Kidney (tissue), 14 donors: ENCODE measurements around the gene SBF2. TPM values are rescaled to one million over a fixed set of nuclear protein-coding genes. Genes with fewer than 3 reads are reported as not detected.

Experiments used
- DNase-seq, 5 donors: peaks; one replicate each; pipeline ENCODE4 v3.0.0-alpha.2; 2013 to 2020
- FAIRE-seq: peaks from 2 replicates; lab custom pipeline; 2012; peaks lifted over from hg19 to GRCh38; lab: Jason Lieb, UNC
- H3K27ac ChIP-seq, 2 donors: one replicate each; pipeline ENCODE4 v1.7.0; 2013; ENCODE audit warnings: low read depth in 2 of 2, low read length in 2 of 2, inconsistent platforms in 1 of 2
- H3K27me3 ChIP-seq: one replicate; pipeline ENCODE4 v1.7.1; 2013; ENCODE audit warnings: low read length, inconsistent platforms; ENCODE audit not compliant: control insufficient read depth, insufficient read depth
- H3K36me3 ChIP-seq, 3 donors: one replicate each; pipeline versions ENCODE4 v1.7.0 to v1.7.1; 2013; ENCODE audit warnings: low read length in 3 of 3, control low read depth in 1 of 3, inconsistent platforms in 1 of 3; ENCODE audit not compliant: insufficient read depth in 3 of 3, control insufficient read depth in 2 of 3
- H3K4me1 ChIP-seq, 3 donors: one replicate each; pipeline versions ENCODE4 v1.7.0 to v1.7.1; 2013; ENCODE audit warnings: low read length in 3 of 3, inconsistent platforms in 1 of 3, low read depth in 1 of 3; ENCODE audit not compliant: control insufficient read depth in 2 of 3, insufficient read depth in 2 of 3
- H3K4me3 ChIP-seq, 3 donors: one replicate each; pipeline versions ENCODE4 v1.7.0 to v1.8.1; 2013; ENCODE audit warnings: low read length in 3 of 3, control low read depth in 1 of 3, inconsistent platforms in 1 of 3
- H3K9ac ChIP-seq, 3 donors: one replicate each; pipeline versions ENCODE4 v1.7.0 to v1.7.1; 2013; ENCODE audit warnings: low read length in 3 of 3, control low read depth in 1 of 3, inconsistent platforms in 1 of 3
- H3K9me3 ChIP-seq, 3 donors: one replicate each; pipeline versions ENCODE4 v1.7.0 to v1.7.1; 2013; ENCODE audit warnings: low read length in 3 of 3, control low read depth in 1 of 3, inconsistent platforms in 1 of 3; ENCODE audit not compliant: control insufficient read depth in 2 of 3, insufficient read depth in 1 of 3
- intact Hi-C: fragments of 100-400 bp; cut with DNase I; formaldehyde crosslinking; loops from one replicate; pipeline ENCODE4 v1.11.1; 2022
- polyA plus RNA-seq: library from polyadenylated mRNA; stranded (reverse); fragments of 350-450 nt; fragmentation: Illumina TruSeq; extraction: RNeasy Lipid Tissue Mini Kit (QIAGEN cat#74804); gene quantifications from one replicate; pipeline ENCODE4 v1.2.3, GENCODE V29; 2014; ENCODE audit warnings: low read depth, low replicate concordance; ENCODE audit not compliant: insufficient read depth
- total RNA-seq: library from RNA; stranded (reverse); fragmentation: NEBNext Ultra II Directional; extraction: Animal tissue kit (Norgen Biotek cat#: 25700); gene quantifications from one replicate; pipeline ENCODE4 v1.2.1, GENCODE V29; 2021
- TF ChIP-seq, protein P1 (sequence below): IDR thresholded peaks from 3 replicates; pipeline ENCODE4 v1.5.1; 2012; ENCODE audit warnings: mild to moderate bottlenecking, moderate library complexity, borderline replicate concordance; ENCODE audit not compliant: insufficient read depth; ENCODE audit errors: extremely low read depth
- donor health status: control.
- donor health status: control.
- donor health status: control.
- donor health status: control.
- donor health status: control.
- donor health status: DM: yes; HTN: yes; CAD: no.
- donor health status: Normal renal cell carcinoma (clear cell type).

SBF2 gene
- total and polyA plus RNA-seq, 2 donors from 2014 or later = 13.1 to 55.4 TPM

DNA sequence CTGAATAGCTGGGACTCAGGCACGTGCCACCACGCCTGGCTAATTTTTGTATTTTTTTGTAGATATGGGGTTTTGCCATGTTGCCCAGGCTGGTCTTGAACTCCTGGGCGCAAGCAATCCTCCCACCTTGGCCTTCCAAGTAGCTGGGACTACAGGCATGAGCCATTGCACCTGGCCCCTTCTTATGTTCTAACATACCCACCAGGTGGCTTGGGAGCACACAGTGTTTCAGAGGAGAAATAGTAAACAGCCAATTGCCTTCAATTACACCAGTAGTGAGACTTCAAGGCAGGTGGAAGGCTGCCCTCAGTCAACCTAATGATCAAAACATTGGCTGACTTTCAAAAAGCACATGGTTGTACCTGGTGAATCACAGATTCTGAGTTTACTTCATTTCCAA, 462.9 kb downstream of the SBF2 start:
- Histone ChIP-seq H3K9me3 (no peaks in the 10 kb centered on the region), H3K4me3 (no peak overlapping the region), H3K36me3 (peaks cover 0 to 6% (median 0%) of the 10 kb centered on the region in 3 donors), H3K4me1 (no peaks in the 10 kb centered on the region), H3K27me3 (no peaks in the 10 kb centered on the region), H3K9ac (no peak overlapping the region), H3K27ac (no peak overlapping the region)
- DNase-seq (no peak), FAIRE-seq (no peak)
- intact Hi-C loops = no loop called here
- TF ChIP-seq, protein P1, sequence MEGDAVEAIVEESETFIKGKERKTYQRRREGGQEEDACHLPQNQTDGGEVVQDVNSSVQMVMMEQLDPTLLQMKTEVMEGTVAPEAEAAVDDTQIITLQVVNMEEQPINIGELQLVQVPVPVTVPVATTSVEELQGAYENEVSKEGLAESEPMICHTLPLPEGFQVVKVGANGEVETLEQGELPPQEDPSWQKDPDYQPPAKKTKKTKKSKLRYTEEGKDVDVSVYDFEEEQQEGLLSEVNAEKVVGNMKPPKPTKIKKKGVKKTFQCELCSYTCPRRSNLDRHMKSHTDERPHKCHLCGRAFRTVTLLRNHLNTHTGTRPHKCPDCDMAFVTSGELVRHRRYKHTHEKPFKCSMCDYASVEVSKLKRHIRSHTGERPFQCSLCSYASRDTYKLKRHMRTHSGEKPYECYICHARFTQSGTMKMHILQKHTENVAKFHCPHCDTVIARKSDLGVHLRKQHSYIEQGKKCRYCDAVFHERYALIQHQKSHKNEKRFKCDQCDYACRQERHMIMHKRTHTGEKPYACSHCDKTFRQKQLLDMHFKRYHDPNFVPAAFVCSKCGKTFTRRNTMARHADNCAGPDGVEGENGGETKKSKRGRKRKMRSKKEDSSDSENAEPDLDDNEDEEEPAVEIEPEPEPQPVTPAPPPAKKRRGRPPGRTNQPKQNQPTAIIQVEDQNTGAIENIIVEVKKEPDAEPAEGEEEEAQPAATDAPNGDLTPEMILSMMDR = no peak

DNA sequence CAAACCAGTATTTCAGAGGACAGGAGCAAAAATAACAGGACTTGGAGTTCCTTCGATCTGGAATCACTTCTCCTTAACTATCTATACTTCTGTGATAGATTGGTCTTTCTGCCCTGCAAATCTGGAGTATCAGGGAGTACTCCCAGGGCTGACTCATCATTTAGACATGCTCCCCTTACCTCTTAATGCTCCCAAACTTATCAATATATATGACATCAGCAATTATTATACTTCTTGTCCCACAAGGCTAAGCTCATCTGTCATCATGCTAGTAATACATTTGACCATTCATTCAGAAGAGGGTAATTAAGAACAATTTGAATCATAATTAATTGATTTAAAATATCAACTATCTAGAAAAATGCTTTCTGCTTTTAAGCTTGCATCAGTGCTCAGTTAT, 466.3 kb downstream of the SBF2 start:
- no peaks in the 10 kb centered on the region for H3K4me1 ChIP-seq
- no peak overlapping the region for H3K9ac ChIP-seq
- H3K36me3 ChIP-seq = peaks cover 0 to 8% (median 0%) of the 10 kb centered on the region in 3 donors
- DNase-seq (no peak), FAIRE-seq (no peak)
- TF ChIP-seq, protein P1 = no peak
- no peaks in the 10 kb centered on the region for H3K9me3 ChIP-seq
- H3K4me3 ChIP-seq = no peak overlapping the region
- intact Hi-C loops = no loop called here
- H3K27ac ChIP-seq = no peak overlapping the region
- no peaks in the 10 kb centered on the region for H3K27me3 ChIP-seq

DNA sequence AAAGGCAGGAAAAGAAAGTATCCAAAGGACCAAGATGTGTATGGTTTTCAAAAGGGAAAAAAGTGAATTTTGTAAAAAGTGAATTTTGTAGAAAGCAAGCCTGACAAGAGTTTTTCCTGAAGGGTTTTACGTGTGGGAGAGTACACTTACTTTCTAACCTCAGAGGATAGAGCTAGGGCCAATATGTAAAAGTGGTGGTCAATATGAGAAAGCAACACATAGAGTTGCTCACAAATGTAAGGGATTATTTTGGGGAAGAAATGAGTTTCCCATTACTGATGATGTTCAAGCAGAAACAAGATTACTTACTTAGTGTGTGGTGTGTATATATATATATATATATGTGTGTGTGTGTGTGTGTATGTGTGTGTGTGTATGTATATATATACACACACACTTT, 467.6 kb downstream of the SBF2 start:
- no peaks in the 10 kb centered on the region for H3K9me3 ChIP-seq
- no peak overlapping the region for H3K27ac ChIP-seq
- peaks cover 0 to 2% (median 0%) of the 10 kb centered on the region in 3 donors for H3K36me3 ChIP-seq
- TF ChIP-seq, protein P1 = no peak
- H3K4me3 ChIP-seq = no peak overlapping the region
- intact Hi-C loops = no loop called here
- FAIRE-seq (no peak), DNase-seq (no peak)
- peaks cover 0 to under 1% (median 0%) of the 10 kb centered on the region in 3 donors for H3K4me1 ChIP-seq
- no peak overlapping the region for H3K9ac ChIP-seq
- no peaks in the 10 kb centered on the region for H3K27me3 ChIP-seq

DNA sequence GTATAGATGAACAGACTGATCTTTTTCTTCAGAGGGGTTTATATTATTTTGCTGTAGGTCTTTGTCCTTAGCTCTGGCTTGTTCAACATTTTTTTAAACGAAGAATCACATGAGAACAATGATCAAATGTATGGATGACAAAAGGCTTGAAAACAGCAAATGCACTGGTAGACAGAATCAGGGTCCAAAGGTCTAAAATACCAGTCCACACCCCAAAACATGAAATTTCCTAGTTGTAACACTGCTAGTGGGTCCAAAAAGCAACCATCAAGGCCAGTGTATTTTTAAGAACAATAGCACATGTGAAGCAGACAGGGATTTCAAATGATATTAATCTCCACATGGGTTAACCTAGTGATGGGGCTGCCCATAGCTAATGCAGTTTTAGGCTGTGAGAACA, 468.1 kb downstream of the SBF2 start:
- no peak for FAIRE-seq
- peaks cover 0 to 2% (median 0%) of the 10 kb centered on the region in 3 donors for H3K36me3 ChIP-seq
- H3K27me3 ChIP-seq = no peaks in the 10 kb centered on the region

More for the DNA sequence above, 468.1 kb downstream of the SBF2 start:
- TF ChIP-seq, protein P1 = no peak
- no peak overlapping the region for H3K9ac ChIP-seq
- H3K4me3 ChIP-seq = no peak overlapping the region
- peaks cover 0 to 4% (median 0%) of the 10 kb centered on the region in 3 donors for H3K4me1 ChIP-seq
- H3K9me3 ChIP-seq = no peaks in the 10 kb centered on the region
- no peak for DNase-seq
- no peak overlapping the region for H3K27ac ChIP-seq
- intact Hi-C loops = no loop called here
